H9 (cell line): ENCODE results near the gene SRPK2. TPM values are rescaled to one million over a fixed set of nuclear protein-coding genes. Genes with fewer than 3 reads are reported as not detected.

Experiments used
- DNase-seq: peaks from one replicate; pipeline ENCODE4 v3.0.0-alpha.2; 2017
- H2AFZ ChIP-seq: one replicate; pipeline ENCODE4 v1.6.1; 2013; ENCODE audit warnings: mild to moderate bottlenecking, low read length, control low read depth, moderate library complexity
- H2AK5ac ChIP-seq: 2 replicates; pipeline ENCODE4 v1.6.1; 2013; ENCODE audit warnings: low read length, control low read depth, mixed read lengths; ENCODE audit not compliant: insufficient read length
- H2BK120ac ChIP-seq: one replicate; pipeline ENCODE4 v1.6.1; 2013; ENCODE audit warnings: low read depth, mild to moderate bottlenecking, low read length, control low read depth, inconsistent platforms; ENCODE audit not compliant: poor library complexity, severe bottlenecking
- H2BK12ac ChIP-seq: 2 replicates; pipeline ENCODE4 v1.6.1; 2013; ENCODE audit warnings: low read length, control low read depth, mixed read lengths, low read depth; ENCODE audit not compliant: insufficient read length
- H2BK15ac ChIP-seq: 2 replicates; pipeline ENCODE4 v1.6.1; 2013; ENCODE audit warnings: low read depth, low read length, control low read depth
- H2BK20ac ChIP-seq: one replicate; pipeline ENCODE4 v1.6.1; 2013; ENCODE audit warnings: low read depth, mild to moderate bottlenecking, low read length, control low read depth, inconsistent platforms; ENCODE audit not compliant: poor library complexity, severe bottlenecking
- H2BK5ac ChIP-seq: 2 replicates; pipeline ENCODE4 v1.6.1; 2013; ENCODE audit warnings: low read length, control low read depth, mixed read lengths; ENCODE audit not compliant: insufficient read length
- H3K14ac ChIP-seq: 2 replicates; pipeline ENCODE4 v1.6.1; 2013; ENCODE audit warnings: low read length, control low read depth; ENCODE audit not compliant: insufficient read depth
- H3K18ac ChIP-seq: 2 replicates; pipeline ENCODE4 v1.6.1; 2013; ENCODE audit warnings: low read depth, mild to moderate bottlenecking, mixed read lengths, low read length, control low read depth; ENCODE audit not compliant: insufficient read length
- H3K23ac ChIP-seq: 2 replicates; pipeline ENCODE4 v1.6.1; 2013; ENCODE audit warnings: low read length, control low read depth, mixed read lengths, low read depth; ENCODE audit not compliant: insufficient read length
- H3K23me2 ChIP-seq: 2 replicates; pipeline ENCODE4 v1.6.1; 2013; ENCODE audit warnings: low read depth, mild to moderate bottlenecking, mixed read lengths, low read length, control low read depth; ENCODE audit not compliant: insufficient read length, poor library complexity, severe bottlenecking
- H3K27ac ChIP-seq: 2 replicates; pipeline ENCODE4 v1.5.1; 2013; ENCODE audit warnings: low read length, control low read depth, mixed read lengths, low read depth; ENCODE audit not compliant: insufficient read length
- H3K27me3 ChIP-seq: 2 replicates; pipeline ENCODE4 v1.6.1; 2013; ENCODE audit warnings: low read length, control low read depth, inconsistent platforms; ENCODE audit not compliant: insufficient read depth
- H3K4ac ChIP-seq: 2 replicates; pipeline ENCODE4 v1.6.1; 2013; ENCODE audit warnings: low read depth, mild to moderate bottlenecking, control low read depth, inconsistent platforms, low read length, moderate library complexity
- H3K4me1 ChIP-seq: 2 replicates; pipeline ENCODE4 v1.6.1; 2013; ENCODE audit warnings: low read length, control low read depth, inconsistent platforms; ENCODE audit not compliant: insufficient read depth
- H3K4me2 ChIP-seq: 2 replicates; pipeline ENCODE4 v1.6.1; 2013; ENCODE audit warnings: low read length, control low read depth, mixed read lengths; ENCODE audit not compliant: insufficient read length, insufficient read depth
- H3K56ac ChIP-seq: 2 replicates; pipeline ENCODE4 v1.6.1; 2013; ENCODE audit warnings: low read depth, mild to moderate bottlenecking, mixed read lengths, low read length, control low read depth; ENCODE audit not compliant: insufficient read length
- H3K79me1 ChIP-seq: 2 replicates; pipeline ENCODE4 v1.6.1; 2013; ENCODE audit warnings: low read depth, mild to moderate bottlenecking, moderate library complexity, low read length, control low read depth, inconsistent platforms; ENCODE audit not compliant: insufficient read depth, poor library complexity, severe bottlenecking
- H3K79me2 ChIP-seq: 2 replicates; pipeline ENCODE4 v1.6.1; 2013; ENCODE audit warnings: low read length, control low read depth, inconsistent platforms; ENCODE audit not compliant: insufficient read depth
- H3K9ac ChIP-seq: 2 replicates; pipeline ENCODE4 v1.6.1; 2013; ENCODE audit warnings: low read length, control low read depth, mixed read lengths; ENCODE audit not compliant: insufficient read length; ENCODE audit errors: extremely low read depth
- H3K9me3 ChIP-seq: one replicate; pipeline ENCODE4 v1.6.1; 2013; ENCODE audit warnings: low read depth, low read length, inconsistent platforms; ENCODE audit not compliant: control insufficient read depth
- H3T11ph ChIP-seq: one replicate; pipeline ENCODE4 v1.6.1; 2013; ENCODE audit warnings: mild to moderate bottlenecking, low read length, control low read depth, inconsistent platforms
- H4K20me1 ChIP-seq: one replicate; pipeline ENCODE4 v1.6.1; 2013; ENCODE audit not compliant: control insufficient read depth, insufficient read length, insufficient read depth
- H4K5ac ChIP-seq: 2 replicates; pipeline ENCODE4 v1.6.1; 2013; ENCODE audit warnings: low read depth, mild to moderate bottlenecking, mixed read lengths, low read length, control low read depth; ENCODE audit not compliant: insufficient read length
- H4K8ac ChIP-seq: replicated peaks from 2 replicates; pipeline ENCODE4 v1.6.1; 2013; ENCODE audit warnings: low read length, control low read depth, mixed read lengths, low read depth; ENCODE audit not compliant: insufficient read length
- H4K91ac ChIP-seq: 2 replicates; pipeline ENCODE4 v1.6.1; 2013; ENCODE audit warnings: low read depth, mild to moderate bottlenecking, moderate library complexity, mixed read lengths, low read length, control low read depth; ENCODE audit not compliant: insufficient read length
- H3K27ac Mint-ChIP-seq, 3 experiments: 2 replicates in 2 of 3; 3 replicates in 1 of 3; pipeline ENCODE4 v1.8.0; 2020 to 2021; ENCODE audit warnings: mixed read lengths in 3 of 3, mild to moderate bottlenecking in 1 of 3, moderate library complexity in 1 of 3
- H3K27me3 Mint-ChIP-seq: 2 replicates; pipeline ENCODE4 v1.8.0; 2021; ENCODE audit warnings: low read depth, mild to moderate bottlenecking, moderate library complexity, mixed read lengths
- H3K36me3 Mint-ChIP-seq, 3 experiments: 2 replicates in 2 of 3; 3 replicates in 1 of 3; pipeline ENCODE4 v1.8.0; 2020 to 2021; ENCODE audit warnings: low read depth in 3 of 3, mixed read lengths in 3 of 3; ENCODE audit not compliant: insufficient read depth in 1 of 3
- H3K4me1 Mint-ChIP-seq, 2 experiments: 2 replicates each; pipeline ENCODE4 v1.8.0; 2020; ENCODE audit warnings: mixed read lengths in 2 of 2
- H3K4me3 Mint-ChIP-seq, 2 experiments: 2 replicates in 1 of 2; 3 replicates in 1 of 2; pipeline ENCODE4 v1.8.0; 2020 to 2021; ENCODE audit warnings: mild to moderate bottlenecking in 2 of 2, mixed read lengths in 2 of 2, moderate library complexity in 1 of 2
- H3K9me3 Mint-ChIP-seq, 2 experiments: 2 replicates in 1 of 2; 3 replicates in 1 of 2; pipeline ENCODE4 v1.8.0; 2020; ENCODE audit warnings: mild to moderate bottlenecking in 2 of 2, mixed read lengths in 2 of 2, moderate library complexity in 1 of 2
- CTCF ChIP-seq: fragments of 200-600 bp; sonication (generic); conservative IDR thresholded peaks from 3 replicates; pipeline ENCODE4 v1.8.0; 2021; ENCODE audit warnings: antibody characterized with exemption, mild to moderate bottlenecking
- WGBS: extraction: QIAGEN DNeasy Blood & Tissue Kit; methylation state at CpG from one replicate; pipeline ENCODE4 v1.1.7; 2013; ENCODE audit warnings: missing lambda C conversion rate, low lambda C conversion rate, mixed read lengths; ENCODE audit not compliant: insufficient read length; ENCODE audit errors: extremely low coverage; 5-methylcytosine and 5-hydroxymethylcytosine counted together
- total RNA-seq: library from RNA; stranded (reverse); gene quantifications from 2 replicates; pipeline ENCODE4 v1.2.1, GENCODE V29; 2021

SRPK2 gene
- total RNA-seq, 1 experiment from 2014 or later = 41.1 TPM

GRCh38 chr7:105191331-105191730 is 197.4 kb downstream of the SRPK2 start:
- Histone ChIP-seq H4K8ac (no peak overlapping the region), H3T11ph (no peak overlapping the region), H3K4me1 (no peaks in the 10 kb centered on the region), H4K20me1 (no peaks in the 10 kb centered on the region), H3K4me2 (no peak overlapping the region), H3K79me2 (no peaks in the 10 kb centered on the region), H3K9me3 (no peaks in the 10 kb centered on the region), H3K14ac (no peak overlapping the region), H2BK12ac (no peak overlapping the region), H2BK120ac (no peak overlapping the region), H3K79me1 (no peaks in the 10 kb centered on the region), H2BK20ac (no peak overlapping the region), H3K23ac (no peak overlapping the region), H2AFZ (no peak overlapping the region), H2BK5ac (no peak overlapping the region), H3K23me2 (no peaks in the 10 kb centered on the region), H3K4ac (no peak overlapping the region), H2AK5ac (no peak overlapping the region), H3K27ac (no peak overlapping the region), H3K9ac (no peak overlapping the region), H4K91ac (no peak overlapping the region), H2BK15ac (no peak overlapping the region), H3K18ac (no peak overlapping the region), H3K56ac (no peak overlapping the region), H4K5ac (no peak overlapping the region), H3K27me3 (no peaks in the 10 kb centered on the region)
- no CpG with 5 or more reads among the region's 2 CpGs for WGBS
- H3K9me3 Mint-ChIP-seq = no peaks in the 10 kb centered on the region
- H3K36me3 Mint-ChIP-seq = no peaks in the 10 kb centered on the region
- no peaks in the 10 kb centered on the region for H3K27me3 Mint-ChIP-seq
- H3K4me1 Mint-ChIP-seq = no peaks in the 10 kb centered on the region
- TF ChIP-seq CTCF = no peak
- no peak overlapping the region for H3K27ac Mint-ChIP-seq
- no peak overlapping the region for H3K4me3 Mint-ChIP-seq
- no peak for DNase-seq
